ENCODE data around the gene CCDC77. TPM values are rescaled to one million over a fixed set of nuclear protein-coding genes. Genes with fewer than 3 reads are reported as not detected.

The CCDC77 gene
- total RNA-seq, 1 experiment from 2014 or later: 12.3 TPM

- H3K27ac ChIP-seq (ENCODE audit: low read depth, low read length): no peak overlapping the region
- BruUV-seq (replicated peaks): no TSS peak
- no peaks in the 10 kb centered on the region for H3K9me2 ChIP-seq (ENCODE audit: insufficient read depth)
- H3K4me3 ChIP-seq (replicated peaks in 1 of 2; ENCODE audit: low read depth in 1 of 2, low read length in 2 of 2): no peak overlapping the region
- no peaks in the 10 kb centered on the region for H3K27me3 ChIP-seq (ENCODE audit: insufficient read depth, low read length)
- intact Hi-C loops (cut with micrococcal nuclease): no loop called here
- CTCF ChIA-PET: interaction anchor here (1.9 kb wide), 1 partner anchor 13 kb away, joined by 4 read pairs; no protein-coding TSS in a partner anchor
- H3K4me1 ChIP-seq (ENCODE audit: control insufficient read depth in 1 of 2, insufficient read depth in 2 of 2, low read length in 2 of 2): peaks cover 5 to 9% of the 10 kb centered on the region in 2 experiments
- RAD21 ChIA-PET (ENCODE audit: low non-redundant PET in 1 of 2, low total read pairs in 2 of 2, uncharacterized antibody in 2 of 2, unreplicated experiment in 2 of 2): interaction anchor here in 1 of 2 experiments (1.4 kb wide), 1 partner anchor 93 kb away, joined by 3 read pairs; no protein-coding TSS in a partner anchor
- no peaks in the 10 kb centered on the region for H3K79me2 ChIP-seq (ENCODE audit: insufficient read depth, low read length)
- POLR2A ChIA-PET: no interaction called here
- H2AFZ ChIP-seq (ENCODE audit: low read depth, low read length, poor library complexity, severe bottlenecking): no peak overlapping the region
- TF ChIP-seq POLR2AphosphoS5 (IDR thresholded peaks at IDR 0.05; ENCODE audit: low read depth, low read length): no peak
- TF ChIP-seq YY1 (IDR thresholded peaks at IDR 0.05; ENCODE audit: extremely low read depth, insufficient replicate concordance, low read depth, low read length): no peak
- TF ChIP-seq MAX (IDR thresholded peaks at IDR 0.05): no peak
- no peak for TF ChIP-seq POLR2A (IDR thresholded peaks at IDR 0.05; ENCODE audit: borderline replicate concordance, extremely low read depth, insufficient read depth, insufficient read length)
- TF ChIP-seq ZBTB33 (IDR thresholded peaks at IDR 0.05; ENCODE audit: extremely low read depth, insufficient replicate concordance, low read length): no peak
- TF ChIP-seq EGR1 (IDR thresholded peaks at IDR 0.05; ENCODE audit: low read depth): no peak
- TF ChIP-seq SP1 (IDR thresholded peaks at IDR 0.05; ENCODE audit: low read depth): no peak
- no peak for TF ChIP-seq RAD21 (IDR thresholded peaks at IDR 0.05; ENCODE audit: low read depth)
- TF ChIP-seq CTCF (IDR thresholded peaks at IDR 0.05 in 2 of 3, conservative IDR thresholded peaks at IDR 0.05 in 1 of 3; ENCODE audit: borderline replicate concordance in 1 of 3, insufficient read depth in 1 of 3, low read depth in 2 of 3, low read length in 2 of 3): no peak
- no peak for TF ChIP-seq CEBPB (IDR thresholded peaks at IDR 0.05; ENCODE audit: low read depth)
- TF ChIP-seq EZH2 (IDR thresholded peaks at IDR 0.05): no peak
- TF ChIP-seq SIN3A (IDR thresholded peaks at IDR 0.05; ENCODE audit: low read depth): no peak
- TF ChIP-seq TCF7L2 (IDR thresholded peaks at IDR 0.05; ENCODE audit: borderline replicate concordance, extremely low read depth, insufficient read depth, insufficient read length): no peak
- no peak for TF ChIP-seq FOSL1 (IDR thresholded peaks at IDR 0.05; ENCODE audit: low read depth)
- TF ChIP-seq ATF3 (IDR thresholded peaks at IDR 0.05): no peak
- no peak for TF ChIP-seq JUND (IDR thresholded peaks at IDR 0.05)
- no peak for TF ChIP-seq SRF (IDR thresholded peaks at IDR 0.05; ENCODE audit: low read depth)
- no peak for ATAC-seq
- H4K20me1 ChIP-seq (ENCODE audit: insufficient read depth): no peaks in the 10 kb centered on the region
- no peak overlapping the region for H3K9ac ChIP-seq (ENCODE audit: low read length)
- no peaks in the 10 kb centered on the region for H3K9me3 ChIP-seq (ENCODE audit: control insufficient read depth in 1 of 2, insufficient read depth in 1 of 2, low read depth in 1 of 2, low read length in 2 of 2)
- DNase-seq (ENCODE audit: low read depth, low spot score): no peak
- no peak overlapping the region for H3K4me2 ChIP-seq (ENCODE audit: low read length)
- no peaks in the 10 kb centered on the region for H3K36me3 ChIP-seq (ENCODE audit: control insufficient read depth in 1 of 2, insufficient read depth in 2 of 2, low read length in 2 of 2)
Observed at GRCh38 chr12:454833-455232, 53.4 kb downstream of the CCDC77 start.

Measured in HCT116 (cell line).